Pericardium fibroblast (primary cell): ENCODE results near the gene ANKRD27. TPM values are rescaled to one million over a fixed set of nuclear protein-coding genes. Genes with fewer than 3 reads are reported as not detected.

Experiments used
- total RNA-seq: library from RNA; depleted of rRNA; stranded (reverse); fragments of >200 nt; gene quantifications from 2 replicates; pipeline ENCODE4 v1.2.3, GENCODE V29; 2015

ANKRD27 gene
- total RNA-seq = 13.9 and 15.5 TPM in 2 replicates

GRCh38 chr19:32674931-32675719 is at the start of gene ANKRD27:
Gene ANKRD27, minus strand, starts transcription at chr19:32675180. Its CDS starts 16,165 bp downstream, at chr19:32659015.

GRCh38 chr19:32719611-32720059 is 44.7 kb upstream of the ANKRD27 start, which contains the start of gene TDRD12:
Gene TDRD12, plus strand, starts transcription at chr19:32719767. Its CDS starts 306 bp downstream, at chr19:32720073.

GRCh38 chr19:32691291-32691951 is 16.4 kb upstream of the ANKRD27 start, which contains the start of gene NUDT19:
Gene NUDT19, plus strand, starts transcription at chr19:32691821. Its CDS starts 140 bp downstream, at chr19:32691961.

GRCh38 chr19:32675720-32676185 is 773 bp upstream of the ANKRD27 start, which contains the start of gene RGS9BP:
Gene RGS9BP, plus strand, starts transcription at chr19:32675848. Its CDS starts 416 bp downstream, at chr19:32676264.

GRCh38 chr19:32580901-32581704 is 93.9 kb downstream of the ANKRD27 start, which contains the start of gene PDCD5:
Gene PDCD5, plus strand, starts transcription at chr19:32581190. Its CDS starts 72 bp downstream, at chr19:32581262.

Other genes starting within 250 kb of the ANKRD27 start
- gene PDCD5, start 94.0 kb downstream of the ANKRD27 start, total RNA-seq = 204 and 207 TPM in 2 replicates
- gene RGS9BP, start 668 bp upstream of the ANKRD27 start, total RNA-seq = 0.23 and 1.9 TPM in 2 replicates
- gene NUDT19, start 16.6 kb upstream of the ANKRD27 start, total RNA-seq = 10.0 and 10.4 TPM in 2 replicates
- not detected in 2 replicates for gene TDRD12, start 44.6 kb upstream of the ANKRD27 start, total RNA-seq
- gene SLC7A9, start 194.6 kb upstream of the ANKRD27 start, total RNA-seq = not detected in 2 replicates